ENCODE measurements around the gene HS6ST3.

HS6ST3 gene

DNA sequence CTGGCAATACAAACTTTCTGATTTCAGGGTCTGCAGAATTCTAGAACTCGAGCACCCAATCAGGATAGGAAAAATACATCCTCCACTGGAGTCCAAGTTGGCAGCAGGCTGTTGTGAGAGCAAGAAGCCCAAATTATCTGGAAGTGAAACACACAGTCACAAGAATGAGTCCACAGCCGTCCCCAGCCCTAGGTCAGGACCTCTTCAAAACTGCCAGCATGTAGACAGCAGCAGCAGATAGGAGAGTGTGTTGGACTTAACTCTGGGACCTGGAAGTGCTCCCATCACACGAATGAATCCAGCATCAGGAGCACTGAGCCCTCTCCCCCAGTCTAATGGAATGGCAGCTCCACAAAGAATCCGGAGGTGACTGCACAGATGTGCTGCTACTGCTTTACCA lies 483.7 kb downstream of the HS6ST3 start:
- no peak for DNase-seq

DNA sequence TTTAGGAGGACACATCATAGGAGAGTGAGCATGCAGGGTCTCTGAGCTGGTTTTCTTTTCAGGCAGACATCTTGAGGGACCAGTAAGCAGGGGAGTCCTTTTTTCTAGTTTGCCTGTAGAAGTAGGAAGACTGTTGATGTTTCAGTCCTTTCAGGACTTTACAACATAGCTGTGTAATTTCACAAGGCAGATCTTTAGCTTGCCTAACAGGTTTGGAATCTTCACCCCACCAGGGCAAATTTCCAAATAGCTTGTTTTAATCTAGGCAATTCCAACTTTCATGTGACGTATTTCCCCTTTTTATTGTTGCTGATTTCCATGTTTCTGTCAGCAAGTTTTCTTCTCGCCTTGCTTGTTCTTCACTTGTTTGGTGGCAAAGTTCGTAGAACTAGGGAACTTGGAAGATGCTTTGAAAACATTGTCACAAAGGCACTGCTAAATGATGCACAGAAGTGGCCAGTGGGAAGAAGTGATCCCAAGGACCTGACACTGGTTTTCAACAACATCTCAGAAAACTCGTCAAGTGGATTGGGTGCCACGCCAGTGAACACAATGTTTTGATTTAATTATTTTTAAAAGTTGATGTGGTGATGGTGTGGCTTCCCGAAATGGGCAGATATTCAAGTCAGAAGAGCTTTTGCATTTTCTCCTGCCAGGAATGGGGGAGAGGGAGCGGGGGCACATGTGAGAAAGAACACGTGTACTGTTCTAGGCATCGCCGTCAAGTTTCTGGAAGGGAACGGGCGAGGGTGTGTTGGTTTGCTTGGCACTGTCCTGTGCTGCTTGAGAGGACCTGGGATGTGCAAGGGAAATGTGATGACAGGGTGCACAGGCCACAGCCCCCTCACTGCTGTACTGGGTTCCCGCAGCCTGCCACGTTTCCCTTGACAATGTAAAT lies 485.8 kb downstream of the HS6ST3 start:
- no peak for DNase-seq

DNA sequence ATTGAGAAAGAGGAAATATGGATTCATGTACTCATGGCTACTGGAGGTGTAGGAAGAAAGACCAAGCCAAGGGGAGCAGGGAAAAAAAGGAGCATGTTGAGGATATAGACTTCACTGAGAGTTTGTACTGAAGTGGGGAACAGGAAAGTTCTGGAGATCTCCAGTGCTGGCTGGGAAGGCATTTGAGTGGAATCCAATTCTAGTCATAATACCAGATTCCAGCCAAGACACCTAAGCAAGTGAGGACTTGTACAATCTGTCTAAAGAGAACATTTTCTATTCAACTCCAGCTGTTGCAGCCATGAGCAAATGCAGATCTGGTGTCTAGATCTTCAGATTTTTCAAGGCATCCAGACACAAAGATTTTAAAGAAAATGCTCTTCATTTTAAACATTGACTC lies 491.8 kb downstream of the HS6ST3 start:
- no peak for DNase-seq

DNA sequence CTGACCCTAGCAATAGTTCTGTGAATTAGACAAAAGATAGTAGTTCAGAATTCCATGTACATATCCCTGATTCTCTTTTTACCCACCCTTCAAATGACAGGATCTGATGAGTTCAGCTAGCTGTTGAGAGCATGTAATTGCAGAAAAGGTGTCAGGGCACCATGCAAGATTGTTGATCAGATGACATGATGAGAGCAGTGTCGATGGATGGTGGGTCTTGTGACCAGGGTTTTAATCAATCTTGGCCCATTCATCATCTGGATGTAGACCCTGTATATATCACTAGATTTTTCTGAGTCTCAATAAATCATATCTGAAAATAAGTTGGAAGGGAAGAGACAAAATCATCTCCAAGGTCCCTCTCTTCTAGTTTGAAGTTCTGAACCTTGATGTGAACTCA lies 525.3 kb downstream of the HS6ST3 start:
- no peak for DNase-seq

DNA sequence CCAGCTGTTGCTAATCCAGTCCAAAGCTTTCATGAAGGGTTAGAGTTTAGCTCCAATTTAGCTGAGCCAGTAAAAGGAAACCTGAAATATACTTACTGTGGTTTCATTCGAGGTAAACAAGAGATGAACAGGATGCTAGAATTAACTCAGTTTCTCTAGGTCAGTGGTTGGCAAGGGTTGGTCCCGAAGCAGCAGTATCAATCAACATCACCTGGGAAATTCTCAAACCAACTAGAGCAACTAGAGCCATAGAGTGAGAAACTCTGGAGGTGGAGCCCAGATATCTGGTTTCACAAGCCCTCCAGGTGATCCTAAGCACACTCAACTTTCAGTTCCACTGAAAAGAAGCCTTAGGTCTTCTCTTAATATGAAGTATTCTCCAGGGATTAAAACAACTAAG lies 527.6 kb downstream of the HS6ST3 start:
- DNase-seq = no peak

DNA sequence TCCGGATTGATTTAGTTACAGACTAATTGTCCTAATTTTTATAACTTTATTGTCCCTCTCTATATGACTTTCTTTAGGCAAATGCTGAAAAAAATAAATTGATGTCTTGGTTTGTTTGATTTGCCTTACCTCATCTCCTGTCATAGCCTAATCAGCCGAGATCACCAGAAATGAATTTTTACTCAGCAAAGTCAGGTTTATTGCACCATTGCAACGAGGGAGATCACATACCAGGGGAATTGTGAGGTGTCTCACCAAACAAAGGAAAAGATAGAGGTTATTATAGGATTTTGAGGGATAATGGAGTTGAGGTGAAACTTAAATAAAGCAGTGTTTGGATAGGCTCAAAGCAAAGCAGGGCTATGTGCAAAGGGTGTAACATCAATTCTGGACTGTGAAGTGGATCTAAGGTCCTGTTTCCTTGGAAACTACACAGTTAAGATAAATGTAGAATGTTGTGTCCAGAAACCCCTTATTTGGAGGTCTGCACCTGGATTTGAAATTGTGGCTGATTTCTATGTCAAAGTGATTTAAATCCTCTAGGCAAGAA lies 531.8 kb downstream of the HS6ST3 start:
- DNase-seq = no peak

DNA sequence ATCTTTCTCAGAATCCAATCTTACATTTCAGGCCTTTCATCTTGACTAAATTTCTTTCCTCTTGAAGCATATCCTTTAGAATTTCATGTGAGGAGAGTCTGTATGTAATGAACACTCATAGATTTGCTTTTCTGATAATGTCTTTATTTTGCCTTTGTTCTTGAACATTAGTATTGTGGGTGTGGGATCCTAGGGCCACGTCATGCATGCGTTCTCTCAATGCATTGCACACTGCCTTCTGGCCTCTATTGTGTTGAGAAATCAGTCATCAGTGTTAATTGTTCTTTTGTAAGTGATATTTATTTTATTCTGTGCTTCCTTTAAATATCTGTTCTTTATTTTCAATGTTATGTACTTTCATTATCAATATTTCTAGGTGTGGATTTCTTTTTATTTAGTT lies 539.4 kb downstream of the HS6ST3 start:
- DNase-seq = no peak

DNA sequence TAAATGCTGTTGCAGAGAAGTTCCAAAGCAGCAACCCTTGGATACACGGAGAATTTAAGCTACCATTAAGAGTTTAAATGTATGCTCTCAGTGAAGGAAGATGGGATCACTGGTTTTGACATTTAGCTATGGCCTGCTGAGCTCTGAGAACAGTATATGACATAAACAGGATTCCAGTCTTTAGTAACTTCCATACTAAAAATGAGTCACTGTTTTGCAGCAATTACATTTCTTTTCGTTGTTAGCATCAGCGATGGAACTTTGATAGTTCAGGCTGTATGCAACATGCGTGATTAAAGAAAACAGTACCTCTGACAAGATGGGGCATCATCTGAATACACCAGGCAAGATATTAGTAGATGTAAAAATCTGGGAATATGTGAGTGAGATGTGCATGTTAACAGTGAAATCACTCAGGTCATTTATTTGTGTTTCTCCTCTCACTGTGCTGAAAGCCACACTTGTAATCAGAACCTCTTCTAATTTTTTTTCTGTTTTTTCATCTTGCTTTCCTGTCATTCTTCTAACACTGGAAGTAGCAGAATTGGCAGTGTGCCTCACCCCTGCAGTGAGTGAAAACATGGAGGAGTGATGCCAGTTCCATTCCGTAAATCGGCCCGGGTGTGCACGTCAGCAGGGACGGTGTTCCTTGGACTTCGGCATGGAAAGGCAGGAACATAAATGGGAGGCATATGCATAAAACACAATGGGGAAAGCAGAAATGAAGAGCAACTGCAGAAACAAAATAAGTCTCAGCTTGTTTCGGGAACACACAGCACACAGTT lies 542.8 kb downstream of the HS6ST3 start:
- no peak for DNase-seq

DNA sequence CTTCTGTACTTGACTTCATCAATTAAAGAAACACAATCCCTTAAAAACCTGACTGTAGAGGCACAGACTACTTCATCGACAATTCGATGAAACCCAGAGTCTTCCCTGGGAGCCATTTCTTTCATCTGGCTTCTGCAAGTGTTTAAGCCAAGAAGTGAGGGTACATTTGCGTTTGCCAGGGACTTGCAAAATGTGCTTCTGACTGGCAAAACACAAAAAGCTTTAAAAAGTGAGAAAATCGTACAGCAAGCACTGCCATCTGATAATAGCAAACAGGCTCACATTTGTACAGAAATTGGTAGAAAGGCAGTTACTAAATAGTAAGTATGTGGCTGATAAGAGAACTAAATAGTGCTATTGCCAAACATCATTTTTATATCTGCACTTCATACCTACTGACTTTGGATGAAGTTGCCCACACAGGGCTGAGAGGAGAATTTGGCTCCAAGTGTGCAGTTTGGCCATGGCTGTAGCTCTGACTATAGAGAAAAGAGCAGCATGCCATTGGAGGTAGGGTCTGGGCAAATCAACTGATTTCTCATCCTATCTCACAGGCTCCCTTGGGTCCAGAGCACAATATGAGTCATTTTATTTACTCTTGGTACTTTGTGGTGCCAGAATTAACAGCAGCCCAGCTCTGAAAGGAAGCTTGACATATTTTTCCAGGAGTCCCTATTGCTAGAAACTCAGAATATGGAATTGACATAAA lies 546.2 kb downstream of the HS6ST3 start:
- peak; percentile 2 for DNase-seq

DNA sequence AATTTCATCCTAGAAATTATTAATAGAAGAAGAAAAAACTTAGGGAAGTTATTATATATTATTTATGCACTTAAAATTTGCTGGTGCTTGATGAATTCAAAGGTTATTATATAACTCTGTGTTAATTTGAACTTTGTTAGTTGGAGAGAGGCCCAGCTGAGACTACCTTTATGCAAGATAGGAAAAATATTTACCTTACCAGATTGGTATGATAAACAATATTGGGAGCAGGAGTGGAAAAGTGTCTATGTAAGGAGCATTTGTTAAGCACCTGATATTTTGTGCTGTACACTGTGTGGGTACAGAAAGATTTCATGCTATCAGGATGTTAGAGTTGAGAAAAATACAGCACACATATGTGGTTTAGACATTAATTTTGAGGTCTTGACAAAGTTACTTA lies 547.1 kb downstream of the HS6ST3 start:
- no peak for DNase-seq

DNA sequence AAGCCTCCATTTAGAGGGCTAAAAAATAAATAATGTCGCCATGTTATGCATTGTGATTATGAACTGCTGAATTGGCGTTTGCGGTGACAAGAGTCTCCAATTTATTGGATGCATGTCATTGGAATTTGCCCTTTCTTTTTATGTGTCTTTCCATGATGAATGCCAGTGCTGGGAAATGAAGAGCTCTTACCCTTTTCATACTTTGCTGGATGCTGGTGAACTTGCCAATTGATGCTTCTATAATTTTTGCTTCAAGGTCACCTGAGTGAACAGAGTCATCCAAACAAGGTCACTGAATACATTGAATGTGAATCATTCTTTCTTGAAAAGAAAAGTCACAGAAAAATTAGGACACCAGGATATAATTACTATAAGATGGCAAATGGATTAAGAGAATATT lies 556.2 kb downstream of the HS6ST3 start:
- no peak for DNase-seq

DNA sequence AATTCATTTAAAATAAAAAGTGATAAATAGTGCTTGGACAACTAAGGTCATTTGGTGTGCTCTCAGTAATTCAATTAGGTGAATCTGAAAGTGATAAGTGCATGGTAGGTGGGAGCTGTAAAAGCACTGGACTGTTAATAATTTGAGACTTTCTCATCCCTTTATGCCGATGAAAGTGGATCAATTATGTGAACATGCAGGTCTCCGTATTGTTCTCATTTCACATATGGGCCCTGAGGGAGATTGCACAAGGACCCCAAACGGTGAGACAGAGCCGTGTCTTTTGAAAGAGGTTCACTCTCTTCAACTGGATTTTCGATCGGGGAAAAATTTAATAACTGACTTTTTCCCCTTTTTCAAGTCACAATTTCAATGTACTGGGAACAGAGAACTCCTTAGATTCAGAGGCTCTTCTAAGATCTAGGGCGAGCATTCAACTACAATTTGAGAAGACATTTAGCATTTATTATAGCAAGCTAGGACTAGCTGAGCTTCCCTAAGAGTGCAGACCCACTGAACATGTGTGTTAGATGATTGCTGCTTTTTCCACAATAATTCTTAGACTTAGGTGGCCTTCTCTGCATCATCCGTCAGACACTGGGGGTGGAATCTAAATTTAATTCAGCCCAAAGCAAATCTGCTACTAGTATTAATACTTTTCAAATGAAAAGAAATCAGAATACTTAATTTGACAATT lies 556.8 kb downstream of the HS6ST3 start:
- DNase-seq = no peak

DNA sequence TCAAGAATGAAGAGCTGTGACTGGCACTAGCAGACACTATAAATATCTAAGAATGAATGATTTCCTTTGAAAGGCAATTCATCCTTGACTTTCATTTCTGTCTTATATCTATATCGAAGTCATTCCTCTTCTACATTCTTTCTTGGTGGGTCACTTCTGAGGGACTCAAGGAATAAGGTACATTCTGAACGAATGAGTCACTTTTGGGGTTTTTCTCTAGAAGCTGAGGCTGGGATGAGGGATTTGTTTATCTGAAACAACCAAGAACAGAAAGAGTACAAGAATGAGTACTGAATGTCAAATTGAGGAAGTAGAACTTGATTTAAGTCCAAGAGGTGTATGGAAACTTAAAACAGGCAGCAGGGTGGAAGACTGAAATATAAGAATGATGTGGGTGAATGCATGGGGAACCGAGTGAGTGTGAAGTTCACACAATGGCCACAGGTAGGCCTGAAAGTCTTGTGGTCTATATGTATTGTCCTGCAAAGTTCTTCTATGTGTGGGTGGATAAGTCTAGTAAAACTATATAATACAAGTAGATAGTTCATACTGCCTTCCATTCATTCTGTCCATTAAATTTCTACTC lies 560.5 kb downstream of the HS6ST3 start:
- peak; percentile 83 for DNase-seq

DNA sequence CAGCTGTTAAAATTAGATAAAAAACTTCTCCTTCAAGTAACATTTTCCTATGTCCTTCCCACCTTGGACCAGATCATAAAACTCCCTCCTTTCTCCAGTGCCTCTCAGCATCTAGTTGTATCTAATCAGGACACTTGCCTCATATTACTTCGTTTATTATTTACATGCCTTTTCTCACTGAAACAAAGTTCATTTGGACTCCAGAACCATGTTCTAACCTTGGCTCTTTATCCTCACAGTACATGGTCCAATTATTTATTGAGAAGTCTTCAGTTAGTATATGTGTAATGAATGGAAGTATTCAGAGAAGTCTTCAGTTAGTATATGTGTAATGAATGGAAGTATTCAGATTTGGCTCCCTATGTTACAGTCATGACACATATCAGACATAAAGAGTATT lies 561.7 kb downstream of the HS6ST3 start:
- no peak for DNase-seq

DNA sequence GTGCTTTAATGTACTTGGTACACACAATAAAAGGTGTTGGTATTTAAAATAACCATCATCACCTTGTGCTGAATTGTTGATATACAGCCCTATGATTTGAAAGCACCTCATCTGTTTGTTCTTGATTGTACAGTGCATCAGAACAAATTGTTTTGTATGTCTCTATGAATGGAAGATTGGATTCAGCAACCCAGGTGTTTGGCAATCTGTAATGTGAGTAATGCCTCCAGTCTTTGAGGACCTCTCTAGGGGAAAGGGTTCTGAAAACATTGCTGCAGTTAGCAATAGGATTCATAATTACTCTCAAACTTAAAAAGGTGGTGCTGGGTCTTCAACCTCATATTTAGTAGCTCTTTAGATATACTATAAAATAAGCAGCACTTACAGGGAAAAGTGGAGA lies 562.6 kb downstream of the HS6ST3 start:
- DNase-seq = no peak

DNA sequence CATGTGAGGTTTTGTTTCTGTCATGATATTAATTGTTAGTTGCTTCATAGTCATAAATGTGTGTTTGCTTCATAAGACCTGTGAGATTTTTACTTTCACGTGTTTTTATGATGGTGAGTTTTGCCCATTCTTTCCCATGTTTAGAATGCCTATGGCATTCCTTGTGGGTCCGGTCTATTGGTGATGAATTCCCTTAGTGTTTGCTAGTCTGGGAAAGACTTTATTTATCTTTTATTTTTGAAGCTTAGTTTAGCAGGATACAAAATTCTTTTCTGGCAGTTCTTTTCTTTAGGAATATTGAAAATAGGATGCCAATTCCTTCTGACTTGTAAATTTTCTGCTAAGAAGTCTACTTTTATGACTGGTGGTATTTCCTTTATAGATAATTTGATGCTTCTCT lies 571.7 kb downstream of the HS6ST3 start:
- no peak for DNase-seq

DNA sequence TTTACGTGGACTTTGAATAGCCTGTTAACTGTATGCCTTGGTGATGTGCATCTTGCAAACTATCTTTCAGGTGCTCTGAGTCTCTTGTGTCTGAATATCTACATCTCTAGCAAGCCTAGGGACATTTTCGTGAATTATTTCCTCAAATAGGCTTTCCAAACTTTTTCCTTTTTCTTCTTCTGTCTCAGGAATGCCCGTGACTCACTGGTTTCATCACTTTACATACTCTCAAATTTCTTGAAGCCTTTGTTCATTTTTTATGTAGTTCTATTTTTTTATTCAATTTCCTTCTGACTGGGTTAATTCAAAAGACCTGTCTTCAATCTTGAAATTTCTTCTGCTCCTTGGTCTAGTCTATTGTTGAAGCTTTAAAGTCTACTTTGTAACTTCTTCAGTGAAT lies 572.1 kb downstream of the HS6ST3 start:
- no peak for DNase-seq

DNA sequence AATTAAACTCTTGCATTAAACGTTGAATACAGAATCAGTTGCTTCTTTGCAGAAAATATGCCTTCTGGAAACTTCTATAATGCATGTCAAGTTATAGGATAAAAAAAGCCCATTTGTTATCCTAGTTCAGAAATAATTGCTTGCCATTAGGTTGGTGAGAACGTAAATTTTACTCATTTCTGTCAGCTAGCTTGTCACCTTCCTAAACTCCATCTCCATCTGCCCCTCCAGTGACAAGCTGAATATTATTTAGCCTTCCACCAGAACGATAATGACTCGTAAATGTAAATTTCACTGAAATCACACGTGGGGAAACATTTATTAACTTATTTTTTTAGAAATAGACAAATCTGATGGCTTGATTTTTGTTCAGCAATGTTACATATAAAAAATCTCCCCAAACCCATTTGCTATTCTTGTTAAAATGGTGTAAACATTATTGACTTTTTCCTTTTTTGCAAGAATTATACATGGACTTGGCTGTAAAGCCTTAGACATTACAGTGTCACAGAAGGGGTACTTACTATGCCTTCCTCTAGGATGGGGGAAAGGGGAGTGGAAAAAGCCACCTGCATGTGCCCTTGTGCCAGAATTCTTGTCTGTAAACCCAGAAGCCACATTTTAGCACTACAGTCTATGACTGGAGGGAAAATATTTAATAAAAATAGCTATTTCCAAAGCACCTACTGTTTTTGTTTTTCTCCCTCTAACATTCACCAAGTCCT lies 577.5 kb downstream of the HS6ST3 start:
- DNase-seq = no peak

DNA sequence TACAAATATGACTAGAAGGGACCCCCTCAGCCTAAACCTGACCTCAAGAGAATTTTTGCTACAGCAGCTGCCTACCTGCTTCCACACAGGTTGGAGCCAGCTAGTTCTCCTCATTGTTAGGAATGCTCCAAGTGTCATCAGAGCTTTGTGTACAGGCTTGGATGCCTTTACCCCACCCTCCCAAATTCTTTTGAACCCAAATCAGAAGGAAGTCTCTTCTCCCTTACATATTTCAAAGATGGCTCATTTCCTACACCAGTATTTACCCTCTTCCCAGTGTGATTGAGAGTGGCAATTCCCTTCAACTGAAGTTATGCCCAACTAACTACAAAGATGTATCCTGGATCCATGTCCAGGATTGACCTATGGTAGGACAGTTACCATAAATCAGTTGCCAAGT lies 581.2 kb downstream of the HS6ST3 start:
- peak; percentile 26 for DNase-seq

DNA sequence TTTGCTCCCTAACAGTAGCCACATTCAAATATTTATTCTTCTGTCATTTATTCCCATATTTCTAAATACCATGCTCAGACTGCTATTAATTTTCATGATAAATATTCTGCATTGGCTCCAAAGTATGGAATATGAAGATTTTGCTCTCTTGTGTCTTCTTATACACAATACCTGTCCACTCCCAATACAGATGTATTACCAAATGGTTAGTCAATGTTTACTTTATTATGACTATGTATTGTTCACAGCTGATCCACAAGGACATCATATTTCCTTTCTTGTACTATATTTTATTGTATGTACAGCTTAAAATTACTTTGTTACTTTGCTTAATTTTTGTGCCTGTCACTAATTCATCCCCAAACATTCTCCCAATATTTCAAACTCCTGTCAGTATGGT lies 582.1 kb downstream of the HS6ST3 start:
- DNase-seq = no peak

DNA sequence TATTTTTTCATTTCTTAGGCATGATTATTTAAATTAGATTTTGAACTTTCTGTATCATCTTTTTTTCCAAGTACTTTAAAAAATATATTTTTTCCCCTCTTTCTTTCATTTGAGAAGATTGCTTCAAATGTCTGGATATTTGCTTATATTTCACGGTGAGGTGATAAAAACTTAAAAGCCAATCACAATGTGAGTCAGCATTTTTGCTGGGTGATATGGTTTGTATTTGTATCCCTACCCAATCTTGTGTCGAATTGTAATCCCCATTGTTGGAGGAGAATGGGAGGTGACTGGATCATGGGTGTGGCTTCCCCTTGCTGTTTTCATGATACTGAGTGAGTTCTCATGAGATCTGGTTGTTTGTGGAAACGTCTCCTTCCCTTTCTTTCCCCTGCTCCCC lies 583.9 kb downstream of the HS6ST3 start:
- no peak for DNase-seq

DNA sequence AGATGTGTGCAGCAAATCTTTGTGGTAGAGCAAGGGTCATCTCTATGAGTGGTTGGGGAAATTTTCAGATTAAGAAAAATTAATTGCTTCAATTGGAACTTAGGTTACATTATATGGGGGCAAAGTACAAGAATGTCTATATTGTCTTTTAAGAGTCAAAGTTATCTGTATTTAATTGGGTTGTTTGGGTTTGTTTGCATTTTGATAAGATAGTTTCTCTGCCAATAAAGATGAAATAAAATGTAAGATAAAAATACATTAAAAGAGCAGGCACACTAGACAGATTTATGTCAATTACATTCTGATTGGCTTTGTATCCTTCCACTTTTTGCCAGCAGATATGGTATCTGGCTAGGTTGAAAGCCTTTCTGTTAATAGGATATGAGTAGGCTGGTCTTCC lies 587.1 kb downstream of the HS6ST3 start:
- no peak for DNase-seq
